Measurements from ENCODE around the gene SORCS2.

GRCh38 chr4:7226439-7226838, 34.1 kb downstream of the SORCS2 start:
- TF ChIP-seq CTCF (IDR thresholded peaks at IDR 0.05; ENCODE audit: low read length) (no peak), EZH2 (IDR thresholded peaks at IDR 0.05; ENCODE audit: borderline replicate concordance, low read length) (no peak)

Measured in OCI-LY1 (cell line).